ENCODE measurements around the gene CEP55.

CEP55 gene

GRCh38 chr10:93567277-93568104 lies 71.1 kb downstream of the CEP55 start:
- DNase-seq = no peak

GRCh38 chr10:93568105-93568390 lies 71.6 kb downstream of the CEP55 start:
- DNase-seq = no peak

- DNase-seq = no peak
Observed at GRCh38 chr10:93570383-93570782, 74.0 kb downstream of the CEP55 start.

GRCh38 chr10:93572606-93573005 lies 76.2 kb downstream of the CEP55 start:
- no peak for DNase-seq

- DNase-seq = no peak
Observed at GRCh38 chr10:93573051-93573909, 76.9 kb downstream of the CEP55 start.

GRCh38 chr10:93573924-93574323 lies 77.5 kb downstream of the CEP55 start:
- DNase-seq = no peak

- no peak for DNase-seq
Observed at GRCh38 chr10:93576888-93577287, 80.5 kb downstream of the CEP55 start.

- DNase-seq = no peak
Observed at GRCh38 chr10:93577565-93577964, 81.2 kb downstream of the CEP55 start.

Data from hematopoietic multipotent progenitor cell treated with erythropoietin and hydrocortisone succinate and interleukin-3 and kit ligand, for 8 days (in vitro differentiated cells).